Measurements from ENCODE around the gene NAA38. TPM values are rescaled to one million over a fixed set of nuclear protein-coding genes. Genes with fewer than 3 reads are reported as not detected.

The NAA38 gene
- total RNA-seq, 1 donor from 2014 or later: 58.7 TPM

- DNase-seq (no peak), ATAC-seq (no peak)
- Histone ChIP-seq H3K36me3 (peaks cover 72% of the 10 kb centered on the region), H3K4me1 (peaks cover 15% of the 10 kb centered on the region), H3K4me3 (no peak overlapping the region), H3K27me3 (no peaks in the 10 kb centered on the region), H3K27ac (no peak overlapping the region), H3K9me3 (no peaks in the 10 kb centered on the region)
- no peak for TF ChIP-seq CTCF (IDR thresholded peaks at IDR 0.05)
- intact Hi-C loops (cut with DNase I): no loop called here
These were observed 9.2 kb downstream of the NAA38 start for GRCh38 chr17:7848131-7848579.

GRCh38 chr17:7846765-7847661, 10.3 kb downstream of the NAA38 start:
- no peaks in the 10 kb centered on the region for H3K9me3 ChIP-seq
- peaks cover 60% of the 10 kb centered on the region for H3K36me3 ChIP-seq
- ATAC-seq: no peak
- intact Hi-C loops (cut with DNase I): no loop called here
- peak; percentile 68 for DNase-seq
- peaks cover 13% of the 10 kb centered on the region for H3K4me1 ChIP-seq
- H3K27me3 ChIP-seq: no peaks in the 10 kb centered on the region
- H3K27ac ChIP-seq: no peak overlapping the region
- H3K4me3 ChIP-seq: no peak overlapping the region
- no peak for TF ChIP-seq CTCF (IDR thresholded peaks at IDR 0.05)

- intact Hi-C loops (cut with DNase I): no loop called here
- ATAC-seq (no peak), DNase-seq (peak; percentile 62)
- Histone ChIP-seq H3K27me3 (no peaks in the 10 kb centered on the region), H3K27ac (no peak overlapping the region), H3K36me3 (peaks cover 56% of the 10 kb centered on the region), H3K9me3 (no peaks in the 10 kb centered on the region), H3K4me3 (no peak overlapping the region), H3K4me1 (peaks cover 13% of the 10 kb centered on the region)
- no peak for TF ChIP-seq CTCF (IDR thresholded peaks at IDR 0.05)
These were observed 11.2 kb downstream of the NAA38 start for GRCh38 chr17:7846063-7846735.

GRCh38 chr17:7845359-7846062, 11.8 kb downstream of the NAA38 start:
- intact Hi-C loops (cut with DNase I): no loop called here
- peaks cover 51% of the 10 kb centered on the region for H3K36me3 ChIP-seq
- H3K4me3 ChIP-seq: peak overlapping the region; percentile 90
- H3K9me3 ChIP-seq: no peaks in the 10 kb centered on the region
- no peaks in the 10 kb centered on the region for H3K27me3 ChIP-seq
- DNase-seq: peak; percentile 66
- TF ChIP-seq CTCF (IDR thresholded peaks at IDR 0.05): no peak
- peak overlapping the region; percentile 97 for H3K27ac ChIP-seq
- no peak for ATAC-seq
- peaks cover 20% of the 10 kb centered on the region for H3K4me1 ChIP-seq

GRCh38 chr17:7844292-7845154, 12.8 kb downstream of the NAA38 start:
- peak; percentile 94 for DNase-seq
- peak overlapping the region; percentile 90 for H3K4me3 ChIP-seq
- no peaks in the 10 kb centered on the region for H3K9me3 ChIP-seq
- TF ChIP-seq CTCF (IDR thresholded peaks at IDR 0.05): no peak
- H3K36me3 ChIP-seq: peaks cover 45% of the 10 kb centered on the region
- intact Hi-C loops (cut with DNase I): no loop called here
- peaks cover 29% of the 10 kb centered on the region for H3K4me1 ChIP-seq
- no peaks in the 10 kb centered on the region for H3K27me3 ChIP-seq
- ATAC-seq: peak; percentile 77
- H3K27ac ChIP-seq: peak overlapping the region; percentile 97

All from upper lobe of right lung (tissue), 1 donor.